ENCODE measurements around the gene SLC25A34.

SLC25A34 gene

DNA sequence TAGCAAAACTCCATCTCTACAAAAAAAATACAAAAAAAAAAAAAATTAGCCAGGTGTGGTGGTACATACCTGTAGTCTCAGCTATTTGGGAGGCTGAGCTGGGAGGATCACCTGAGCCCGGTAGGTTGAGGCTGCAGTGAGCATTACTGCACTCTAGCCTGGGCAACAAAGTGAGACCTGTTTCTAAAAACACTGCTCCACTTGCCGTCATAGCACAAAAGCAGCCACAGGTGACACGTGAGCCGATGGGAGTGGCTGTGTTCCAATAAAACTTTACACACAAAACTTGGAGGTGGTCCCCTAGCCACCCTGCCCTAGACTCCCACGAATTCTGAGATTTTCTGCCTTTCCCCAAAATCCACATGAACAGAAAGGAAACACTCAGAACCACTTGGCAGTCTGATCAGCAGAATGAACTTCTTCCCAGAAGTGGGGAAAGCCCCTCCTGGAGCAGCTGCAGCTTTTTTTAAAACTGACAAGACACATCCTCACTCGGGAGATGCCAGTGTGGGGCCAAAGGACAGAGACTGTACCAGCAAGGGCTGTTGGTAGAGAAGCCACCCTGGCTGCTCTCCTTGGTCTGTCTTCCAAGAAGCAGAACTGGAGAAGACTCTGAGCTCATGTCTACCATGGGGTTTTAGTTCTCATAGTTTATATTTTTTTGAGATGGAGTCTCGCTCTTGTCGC, 28.7 kb upstream of the SLC25A34 start:
- Histone ChIP-seq H3K27me3 (ENCODE audit: insufficient read depth, low read length, poor library complexity, severe bottlenecking) (no peaks in the 10 kb centered on the region), H3K4me3 (ENCODE audit: low read length, poor library complexity, severe bottlenecking) (no peak overlapping the region), H3K9ac (ENCODE audit: low read depth, low read length, poor library complexity, severe bottlenecking) (no peak overlapping the region), H3K9me3 (ENCODE audit: insufficient read depth, low read depth, low read length) (no peaks in the 10 kb centered on the region), H4K20me1 (ENCODE audit: insufficient read depth, low read length, poor library complexity, severe bottlenecking) (no peaks in the 10 kb centered on the region), H3K36me3 (ENCODE audit: insufficient read depth, low read length) (peaks cover 7% of the 10 kb centered on the region; the same call in 1 of the 2 replicates), H3K9me2 (replicated peaks; ENCODE audit: low read depth, low read length) (no peaks in the 10 kb centered on the region), H3F3A (ENCODE audit: low read depth) (no peaks in the 10 kb centered on the region), H3K4me2 (ENCODE audit: low read depth, low read length, poor library complexity, severe bottlenecking) (no peak overlapping the region), H2AFZ (ENCODE audit: low read length) (no peak overlapping the region), H3K4me1 (ENCODE audit: insufficient read depth, low read length, poor library complexity, severe bottlenecking) (no peaks in the 10 kb centered on the region), H3K79me2 (ENCODE audit: insufficient read depth, low read length) (peaks cover 43% of the 10 kb centered on the region; the same call in 1 of the 2 replicates)
- no peak for TF ChIP-seq EZH2phosphoT487 (IDR thresholded peaks at IDR 0.05; ENCODE audit: borderline replicate concordance)
- TF ChIP-seq, protein P1, sequence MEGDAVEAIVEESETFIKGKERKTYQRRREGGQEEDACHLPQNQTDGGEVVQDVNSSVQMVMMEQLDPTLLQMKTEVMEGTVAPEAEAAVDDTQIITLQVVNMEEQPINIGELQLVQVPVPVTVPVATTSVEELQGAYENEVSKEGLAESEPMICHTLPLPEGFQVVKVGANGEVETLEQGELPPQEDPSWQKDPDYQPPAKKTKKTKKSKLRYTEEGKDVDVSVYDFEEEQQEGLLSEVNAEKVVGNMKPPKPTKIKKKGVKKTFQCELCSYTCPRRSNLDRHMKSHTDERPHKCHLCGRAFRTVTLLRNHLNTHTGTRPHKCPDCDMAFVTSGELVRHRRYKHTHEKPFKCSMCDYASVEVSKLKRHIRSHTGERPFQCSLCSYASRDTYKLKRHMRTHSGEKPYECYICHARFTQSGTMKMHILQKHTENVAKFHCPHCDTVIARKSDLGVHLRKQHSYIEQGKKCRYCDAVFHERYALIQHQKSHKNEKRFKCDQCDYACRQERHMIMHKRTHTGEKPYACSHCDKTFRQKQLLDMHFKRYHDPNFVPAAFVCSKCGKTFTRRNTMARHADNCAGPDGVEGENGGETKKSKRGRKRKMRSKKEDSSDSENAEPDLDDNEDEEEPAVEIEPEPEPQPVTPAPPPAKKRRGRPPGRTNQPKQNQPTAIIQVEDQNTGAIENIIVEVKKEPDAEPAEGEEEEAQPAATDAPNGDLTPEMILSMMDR (conservative IDR thresholded peaks at IDR 0.05; ENCODE audit: low read length): no peak

DNA sequence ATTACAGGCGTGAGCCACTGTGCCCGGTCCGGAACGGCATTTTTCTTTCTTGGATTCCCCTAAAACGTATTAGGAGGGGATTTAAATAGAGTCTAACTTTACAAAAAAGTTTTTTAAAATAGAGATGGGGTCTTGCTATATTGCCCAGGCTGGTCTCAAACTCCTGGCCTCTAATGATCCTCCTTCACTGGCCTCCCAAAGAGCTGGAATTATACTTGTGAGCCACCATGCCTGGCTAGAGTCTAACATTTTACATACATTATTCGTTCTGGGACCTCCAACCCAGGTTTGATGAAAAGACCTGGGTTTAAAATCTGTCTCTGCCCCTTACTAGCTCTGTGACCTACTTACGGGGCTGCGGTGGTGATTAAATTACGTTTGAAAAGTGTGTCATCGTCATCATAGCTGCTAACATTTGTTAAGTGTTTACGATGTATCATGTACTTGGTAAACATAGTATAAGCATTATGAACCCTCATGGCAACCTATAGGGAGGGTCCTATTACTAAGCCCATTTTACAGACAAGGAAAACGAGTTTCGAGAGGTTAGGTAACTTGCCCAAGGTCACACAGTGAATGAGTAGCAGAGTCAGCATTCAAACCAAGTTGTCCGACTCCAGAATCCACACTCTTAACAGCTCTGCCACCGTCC, 27.4 kb upstream of the SLC25A34 start:
- Histone ChIP-seq H3K27me3 (ENCODE audit: insufficient read depth, low read length, poor library complexity, severe bottlenecking) (no peaks in the 10 kb centered on the region), H3K9ac (ENCODE audit: low read depth, low read length, poor library complexity, severe bottlenecking) (no peak overlapping the region), H2AFZ (ENCODE audit: low read length) (no peak overlapping the region), H3K79me2 (ENCODE audit: insufficient read depth, low read length) (peaks cover 38% of the 10 kb centered on the region; the same call in 1 of the 2 replicates), H3K4me3 (ENCODE audit: low read length, poor library complexity, severe bottlenecking) (no peak overlapping the region), H3K9me2 (replicated peaks; ENCODE audit: low read depth, low read length) (no peaks in the 10 kb centered on the region), H3K9me3 (ENCODE audit: insufficient read depth, low read depth, low read length) (no peaks in the 10 kb centered on the region), H4K20me1 (ENCODE audit: insufficient read depth, low read length, poor library complexity, severe bottlenecking) (no peaks in the 10 kb centered on the region), H3F3A (ENCODE audit: low read depth) (no peaks in the 10 kb centered on the region), H3K4me1 (ENCODE audit: insufficient read depth, low read length, poor library complexity, severe bottlenecking) (no peaks in the 10 kb centered on the region), H3K4me2 (ENCODE audit: low read depth, low read length, poor library complexity, severe bottlenecking) (no peak overlapping the region), H3K36me3 (ENCODE audit: insufficient read depth, low read length) (peaks cover 7% of the 10 kb centered on the region; the same call in 1 of the 2 replicates)
- TF ChIP-seq EZH2phosphoT487 (IDR thresholded peaks at IDR 0.05; ENCODE audit: borderline replicate concordance): no peak
- TF ChIP-seq, protein P1 (conservative IDR thresholded peaks at IDR 0.05; ENCODE audit: low read length): no peak

GRCh38 chr1:15709226-15709625, 26.8 kb upstream of the SLC25A34 start:
- Histone ChIP-seq H3K9me3 (ENCODE audit: insufficient read depth, low read depth, low read length) (no peaks in the 10 kb centered on the region), H3F3A (ENCODE audit: low read depth) (no peaks in the 10 kb centered on the region), H3K36me3 (ENCODE audit: insufficient read depth, low read length) (peaks cover 7% of the 10 kb centered on the region; the same call in 1 of the 2 replicates), H2AFZ (ENCODE audit: low read length) (no peak overlapping the region), H3K27me3 (ENCODE audit: insufficient read depth, low read length, poor library complexity, severe bottlenecking) (no peaks in the 10 kb centered on the region), H3K4me2 (ENCODE audit: low read depth, low read length, poor library complexity, severe bottlenecking) (no peak overlapping the region), H3K4me3 (ENCODE audit: low read length, poor library complexity, severe bottlenecking) (no peak overlapping the region), H3K79me2 (ENCODE audit: insufficient read depth, low read length) (peaks cover 38% of the 10 kb centered on the region; the same call in 1 of the 2 replicates), H3K4me1 (ENCODE audit: insufficient read depth, low read length, poor library complexity, severe bottlenecking) (no peaks in the 10 kb centered on the region), H3K9ac (ENCODE audit: low read depth, low read length, poor library complexity, severe bottlenecking) (no peak overlapping the region), H3K9me2 (replicated peaks; ENCODE audit: low read depth, low read length) (no peaks in the 10 kb centered on the region), H4K20me1 (ENCODE audit: insufficient read depth, low read length, poor library complexity, severe bottlenecking) (no peaks in the 10 kb centered on the region)
- TF ChIP-seq, protein P1 (conservative IDR thresholded peaks at IDR 0.05; ENCODE audit: low read length): no peak
- no peak for TF ChIP-seq EZH2phosphoT487 (IDR thresholded peaks at IDR 0.05; ENCODE audit: borderline replicate concordance)
